ENCODE results near the gene MAP4K3. TPM values are rescaled to one million over a fixed set of nuclear protein-coding genes. Genes with fewer than 3 reads are reported as not detected.

The MAP4K3 gene
- total and polyA plus RNA-seq, 10 of the 15 experiments (the other 5 are each of a cell fraction or from before 2014, with no cell fraction given): 0.04 to 0.95 (median 0.21) TPM; not detected in 1

- no peak for TF ChIP-seq SUZ12 (IDR thresholded peaks at IDR 0.05; ENCODE audit: unreplicated experiment)
- TF ChIP-seq EZH2 (IDR thresholded peaks at IDR 0.05; ENCODE audit: borderline replicate concordance, control insufficient read depth, low read depth, low read length): no peak
- no peak for TF ChIP-seq ZBTB11 (CRISPR knock-in tag; IDR thresholded peaks at IDR 0.05)
- TF ChIP-seq FOS (IDR thresholded peaks at IDR 0.05; ENCODE audit: borderline replicate concordance, extremely low read depth, insufficient read length): no peak
- no peak for TF ChIP-seq ATF2 (IDR thresholded peaks at IDR 0.05; ENCODE audit: low read length)
- no peak for TF ChIP-seq NR2C1 (IDR thresholded peaks at IDR 0.05)
- TF ChIP-seq SKIL (IDR thresholded peaks at IDR 0.05; ENCODE audit: low read depth, poor library complexity, severe bottlenecking): no peak
- TF ChIP-seq RFX5 (IDR thresholded peaks at IDR 0.05; ENCODE audit: low read depth, low read length): no peak
- TF ChIP-seq MEF2A (IDR thresholded peaks at IDR 0.05; ENCODE audit: insufficient read depth, low read depth, low read length): no peak
- peak; percentile 61; the same call in 1 of the 2 replicates for TF ChIP-seq ZNF384 (IDR thresholded peaks at IDR 0.05; ENCODE audit: borderline replicate concordance, low read depth, low read length)
- no peak for TF ChIP-seq SMAD1 (IDR thresholded peaks at IDR 0.05; ENCODE audit: low read depth, partially characterized antibody)
- no peak for TF ChIP-seq CUX1 (IDR thresholded peaks at IDR 0.05; ENCODE audit: insufficient replicate concordance, low read depth, low read length)
- TF ChIP-seq YY1 (IDR thresholded peaks at IDR 0.05; ENCODE audit: low read depth, low read length): peak; percentile 75; the same call in 1 of the 2 replicates
- no peak for TF ChIP-seq HDGF (IDR thresholded peaks at IDR 0.05)
Observed at GRCh38 chr2:39227628-39228412, 209.3 kb downstream of the MAP4K3 start (continued).
